Stomach (tissue), 4 donors: ENCODE measurements around the gene HJURP.

Experiments
- POLR2A ChIP-seq, 4 donors: fragments of 450-650 bp; IDR thresholded peaks; one replicate each; pipeline ENCODE4 v1.6.1; 2016; ENCODE audit warnings: antibody characterized with exemption in 4 of 4, control low read depth in 2 of 4, mild to moderate bottlenecking in 1 of 4, moderate library complexity in 1 of 4
- POLR2AphosphoS5 ChIP-seq, 3 donors: sonication (generic); formaldehyde crosslinking; IDR thresholded peaks; one replicate each; pipeline ENCODE4 v1.6.1; 2016; ENCODE audit warnings: antibody characterized with exemption in 3 of 3
- TF ChIP-seq, protein P1 (sequence below), 7 experiments: fragments of 450-650 bp in 4 of 7; fragments of 200-600 bp in 3 of 7; sonication (generic) in 3 of 7; IDR thresholded peaks; one replicate each; pipeline ENCODE4 v1.5.1; 2016 to 2019; ENCODE audit warnings: antibody characterized with exemption in 7 of 7, control low read depth in 2 of 7, mild to moderate bottlenecking in 1 of 7

DNA sequence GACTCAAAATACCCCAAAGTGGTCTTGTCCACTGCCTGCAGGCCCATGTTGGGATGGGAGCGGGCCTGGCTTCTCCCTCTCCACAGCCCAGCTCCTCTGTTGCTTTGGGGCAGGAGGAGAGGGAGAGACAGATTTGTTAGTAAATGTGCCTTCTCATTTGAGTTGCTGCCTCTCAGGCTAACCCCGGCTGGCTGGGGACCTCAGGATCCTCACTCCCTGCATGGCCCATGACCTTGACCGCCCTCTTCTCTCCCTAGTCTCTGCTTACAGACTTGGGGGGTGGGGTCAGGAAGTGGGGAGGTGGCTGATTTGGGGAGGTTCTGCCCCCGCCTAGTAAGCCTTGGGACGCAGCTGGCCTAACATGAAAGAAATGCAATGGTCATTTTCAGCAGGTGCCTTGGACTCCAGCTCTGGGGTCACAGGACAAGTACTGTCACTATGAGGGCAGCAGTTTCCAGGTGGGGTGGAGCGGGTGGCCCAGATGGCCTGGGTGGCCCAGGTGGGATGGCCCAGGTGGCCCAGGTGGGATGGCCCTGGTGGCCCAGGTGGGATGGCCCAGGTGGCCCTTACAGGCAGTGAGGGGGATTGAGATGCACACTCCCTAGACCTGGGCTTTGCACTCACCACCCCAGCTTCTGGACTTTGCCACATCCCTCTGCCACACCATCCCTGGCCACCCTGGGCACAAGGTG, 24.1 kb downstream of the HJURP start:
- TF ChIP-seq, protein P1, sequence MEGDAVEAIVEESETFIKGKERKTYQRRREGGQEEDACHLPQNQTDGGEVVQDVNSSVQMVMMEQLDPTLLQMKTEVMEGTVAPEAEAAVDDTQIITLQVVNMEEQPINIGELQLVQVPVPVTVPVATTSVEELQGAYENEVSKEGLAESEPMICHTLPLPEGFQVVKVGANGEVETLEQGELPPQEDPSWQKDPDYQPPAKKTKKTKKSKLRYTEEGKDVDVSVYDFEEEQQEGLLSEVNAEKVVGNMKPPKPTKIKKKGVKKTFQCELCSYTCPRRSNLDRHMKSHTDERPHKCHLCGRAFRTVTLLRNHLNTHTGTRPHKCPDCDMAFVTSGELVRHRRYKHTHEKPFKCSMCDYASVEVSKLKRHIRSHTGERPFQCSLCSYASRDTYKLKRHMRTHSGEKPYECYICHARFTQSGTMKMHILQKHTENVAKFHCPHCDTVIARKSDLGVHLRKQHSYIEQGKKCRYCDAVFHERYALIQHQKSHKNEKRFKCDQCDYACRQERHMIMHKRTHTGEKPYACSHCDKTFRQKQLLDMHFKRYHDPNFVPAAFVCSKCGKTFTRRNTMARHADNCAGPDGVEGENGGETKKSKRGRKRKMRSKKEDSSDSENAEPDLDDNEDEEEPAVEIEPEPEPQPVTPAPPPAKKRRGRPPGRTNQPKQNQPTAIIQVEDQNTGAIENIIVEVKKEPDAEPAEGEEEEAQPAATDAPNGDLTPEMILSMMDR (IDR thresholded peaks at IDR 0.05), result no peak
- TF ChIP-seq POLR2AphosphoS5 (IDR thresholded peaks at IDR 0.05) (no peak), POLR2A (IDR thresholded peaks at IDR 0.05) (no peak)
